ENCODE measurements around the gene DOP1B.

The DOP1B gene

DNA sequence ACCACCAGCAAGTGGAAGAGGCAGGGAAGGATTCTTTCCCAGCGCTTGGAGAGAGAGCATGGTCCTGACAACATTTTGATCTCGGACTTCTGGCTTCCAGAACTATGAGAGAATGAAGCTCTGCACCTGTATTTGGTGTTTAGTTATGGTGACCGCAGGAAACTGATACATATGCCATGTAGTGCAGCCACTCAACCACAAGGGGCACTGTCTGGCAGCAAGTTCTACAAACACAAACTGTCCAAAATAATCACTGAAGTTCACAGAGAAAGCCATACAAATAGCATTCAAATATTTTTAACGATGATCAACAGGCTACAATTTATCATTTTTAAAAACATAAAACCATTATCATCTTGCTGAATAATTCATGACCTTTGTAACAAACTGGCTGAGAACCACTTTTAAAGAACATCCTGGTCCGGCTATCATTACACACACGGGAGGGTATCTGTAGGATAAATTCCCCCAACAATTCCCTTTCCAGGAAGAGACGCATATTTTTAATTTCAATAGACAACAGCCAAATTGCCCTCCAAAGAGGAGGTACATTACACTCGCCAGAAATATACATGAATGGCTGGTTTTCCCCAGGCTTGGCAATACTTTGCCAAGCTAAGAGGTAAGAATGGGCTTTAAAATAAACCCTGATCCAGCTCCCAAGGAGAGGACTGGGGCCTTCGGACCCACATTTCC lies 31.0 kb upstream of the DOP1B start:
- peaks cover 8% of the 10 kb centered on the region for H3K4me1 Mint-ChIP-seq
- H3K27me3 Mint-ChIP-seq (ENCODE audit: low read depth): peaks cover 27% of the 10 kb centered on the region
- no peaks in the 10 kb centered on the region for H3K36me3 Mint-ChIP-seq (ENCODE audit: low read depth)
- peak overlapping the region in 1 of 3 experiments; percentile 31 for H3K4me3 Mint-ChIP-seq
- H3K9me3 Mint-ChIP-seq: no peaks in the 10 kb centered on the region
- no peak overlapping the region for H3K27ac Mint-ChIP-seq
- peak; percentile 82 to 88 (median 85) for TF ChIP-seq CTCF (IDR thresholded peaks at IDR 0.05; ENCODE audit: unreplicated experiment in 3 of 3)

GRCh38 chr21:36126208-36126565 lies 30.4 kb upstream of the DOP1B start:
- H3K4me1 Mint-ChIP-seq: peaks cover 9% of the 10 kb centered on the region
- no peak overlapping the region for H3K4me3 Mint-ChIP-seq
- no peaks in the 10 kb centered on the region for H3K36me3 Mint-ChIP-seq (ENCODE audit: low read depth)
- TF ChIP-seq CTCF (IDR thresholded peaks at IDR 0.05; ENCODE audit: unreplicated experiment in 3 of 3): no peak
- H3K27ac Mint-ChIP-seq: no peak overlapping the region
- H3K9me3 Mint-ChIP-seq: no peaks in the 10 kb centered on the region
- H3K27me3 Mint-ChIP-seq (ENCODE audit: low read depth): peaks cover 31% of the 10 kb centered on the region

DNA sequence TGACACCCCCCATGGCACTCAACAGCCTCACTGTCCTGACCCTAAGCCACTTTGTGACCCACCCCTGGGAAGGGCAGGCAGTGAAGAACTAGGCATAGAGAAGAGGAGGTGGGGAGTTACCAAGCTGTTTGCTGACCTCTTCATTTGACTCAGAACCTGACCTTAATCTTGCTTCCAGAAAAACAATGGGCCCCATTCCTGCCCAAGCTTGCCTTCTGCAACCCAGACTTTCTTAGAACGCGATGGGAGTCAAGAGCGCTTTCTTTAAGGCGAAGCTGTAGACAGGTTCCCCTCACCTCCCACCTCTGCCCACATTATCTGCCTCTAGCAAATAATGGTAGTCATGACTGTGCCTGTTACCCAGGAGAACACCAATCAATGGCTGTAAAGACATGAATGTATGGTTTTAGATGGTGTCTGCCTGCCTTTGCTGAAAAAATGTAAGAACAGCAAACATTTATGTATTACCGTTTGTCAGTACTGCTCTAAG lies 30.0 kb upstream of the DOP1B start:
- no peak overlapping the region for H3K27ac Mint-ChIP-seq
- peaks cover 31% of the 10 kb centered on the region for H3K27me3 Mint-ChIP-seq (ENCODE audit: low read depth)

GRCh38 chr21:36127250-36127904 lies 29.2 kb upstream of the DOP1B start:
- H3K27ac Mint-ChIP-seq: no peak overlapping the region
- peaks cover 38% of the 10 kb centered on the region for H3K27me3 Mint-ChIP-seq (ENCODE audit: low read depth)
- peak overlapping the region in 2 of 3 experiments; percentile 7 to 17 for H3K4me3 Mint-ChIP-seq

More for the DNA sequence above, 30.0 kb upstream of the DOP1B start:
- peaks cover 9% of the 10 kb centered on the region for H3K4me1 Mint-ChIP-seq
- H3K36me3 Mint-ChIP-seq (ENCODE audit: low read depth): no peaks in the 10 kb centered on the region
- no peak overlapping the region for H3K4me3 Mint-ChIP-seq
- no peak for TF ChIP-seq CTCF (IDR thresholded peaks at IDR 0.05; ENCODE audit: unreplicated experiment in 3 of 3)
- no peaks in the 10 kb centered on the region for H3K9me3 Mint-ChIP-seq

DNA sequence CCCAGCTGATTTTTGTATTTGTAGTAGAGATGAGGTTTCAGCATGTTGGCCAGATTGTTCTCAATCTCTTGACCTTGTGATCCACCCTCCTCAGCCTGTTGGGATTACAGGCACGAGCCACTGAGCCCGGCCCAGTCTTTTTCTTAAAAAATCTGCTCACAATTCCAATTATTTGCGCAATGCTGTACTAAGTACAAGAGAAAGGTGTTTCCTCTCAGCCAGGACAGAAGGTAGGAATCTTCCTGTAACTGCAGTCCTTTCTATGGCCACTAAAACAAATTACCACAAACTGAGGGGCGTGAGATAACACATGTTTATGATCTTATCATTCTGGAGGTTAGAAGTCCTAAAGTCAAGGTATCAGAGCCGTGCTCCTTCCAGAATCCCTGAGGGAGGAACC lies 28.6 kb upstream of the DOP1B start:
- peaks cover 9% of the 10 kb centered on the region for H3K4me1 Mint-ChIP-seq
- no peaks in the 10 kb centered on the region for H3K9me3 Mint-ChIP-seq
- no peaks in the 10 kb centered on the region for H3K36me3 Mint-ChIP-seq (ENCODE audit: low read depth)
- H3K27ac Mint-ChIP-seq: no peak overlapping the region
- TF ChIP-seq CTCF (IDR thresholded peaks at IDR 0.05; ENCODE audit: unreplicated experiment in 3 of 3): no peak
- H3K27me3 Mint-ChIP-seq (ENCODE audit: low read depth): peaks cover 43% of the 10 kb centered on the region
- H3K4me3 Mint-ChIP-seq: peak overlapping the region in 2 of 3 experiments; percentile 9 to 17

More at GRCh38 chr21:36127250-36127904, 29.2 kb upstream of the DOP1B start:
- Mint-ChIP-seq H3K4me1 (peaks cover 9% of the 10 kb centered on the region), H3K9me3 (no peaks in the 10 kb centered on the region), H3K36me3 (ENCODE audit: low read depth) (no peaks in the 10 kb centered on the region)
- TF ChIP-seq CTCF (IDR thresholded peaks at IDR 0.05; ENCODE audit: unreplicated experiment in 3 of 3): no peak
